Hepatocyte (in vitro differentiated cells): ENCODE measurements around the gene BACH2. TPM values are rescaled to one million over a fixed set of nuclear protein-coding genes. Genes with fewer than 3 reads are reported as not detected.
"Not testable (repeated sequence)": the region's sequence is repeated elsewhere in the genome, so short reads cannot be mapped to it uniquely, and the experiment has no call there.

Source experiments
- DNase-seq: peaks from one replicate; pipeline ENCODE4 v3.0.0-alpha.2; 2016; ENCODE audit warnings: low spot score
- H2AFZ ChIP-seq: fragments of 200-600 bp; sonication (generic); 2 replicates; pipeline ENCODE4 v1.6.0; 2016; ENCODE audit warnings: antibody characterized with exemption, mild to moderate bottlenecking
- H3K27ac ChIP-seq: fragments of 200-600 bp; sonication (generic); 2 replicates; pipeline ENCODE4 v1.5.1; 2016; ENCODE audit warnings: mild to moderate bottlenecking
- H3K27me3 ChIP-seq: fragments of 200-600 bp; sonication (generic); 2 replicates; pipeline ENCODE4 v1.6.1; 2016
- H3K36me3 ChIP-seq: fragments of 200-600 bp; sonication (generic); replicated peaks from 2 replicates; pipeline ENCODE4 v1.5.1; 2016; ENCODE audit warnings: low read depth; ENCODE audit not compliant: insufficient read depth
- H3K4me1 ChIP-seq: fragments of 200-600 bp; sonication (generic); 2 replicates; pipeline ENCODE4 v1.5.1; 2016; ENCODE audit warnings: mild to moderate bottlenecking, moderate library complexity; ENCODE audit not compliant: insufficient read depth
- H3K4me2 ChIP-seq: fragments of 200-600 bp; sonication (generic); 2 replicates; pipeline ENCODE4 v1.6.0; 2016
- H3K4me3 ChIP-seq: fragments of 200-600 bp; sonication (generic); 2 replicates; pipeline ENCODE4 v1.5.1; 2016; ENCODE audit warnings: mild to moderate bottlenecking
- H3K79me2 ChIP-seq: fragments of 200-600 bp; sonication (generic); 2 replicates; pipeline ENCODE4 v1.6.0; 2017; ENCODE audit warnings: mild to moderate bottlenecking
- H3K9me2 ChIP-seq: fragments of 200-600 bp; sonication (generic); replicated peaks from 2 replicates; pipeline ENCODE4 v1.6.0; 2017; ENCODE audit warnings: mild to moderate bottlenecking; ENCODE audit not compliant: insufficient read depth
- H3K9me3 ChIP-seq: fragments of 200-600 bp; sonication (generic); 2 replicates; pipeline ENCODE4 v1.5.1; 2016; ENCODE audit warnings: low read depth, mild to moderate bottlenecking
- H4K20me1 ChIP-seq: fragments of 200-600 bp; sonication (generic); 2 replicates; pipeline ENCODE4 v1.6.0; 2016; ENCODE audit warnings: mild to moderate bottlenecking; ENCODE audit not compliant: insufficient read depth, poor library complexity, severe bottlenecking
- CTCF ChIP-seq: fragments of 200-600 bp; sonication (generic); IDR thresholded peaks from 2 replicates; pipeline ENCODE4 v1.5.1; 2016; ENCODE audit warnings: antibody characterized with exemption, mild to moderate bottlenecking; ENCODE audit not compliant: poor library complexity
- EZH2 ChIP-seq: fragments of 200-600 bp; sonication (generic); IDR thresholded peaks from 2 replicates; pipeline ENCODE4 v1.6.1; 2016; ENCODE audit warnings: antibody characterized with exemption, mild to moderate bottlenecking, borderline replicate concordance
- EZH2phosphoT487 ChIP-seq: fragments of 200-600 bp; sonication (generic); IDR thresholded peaks from one replicate; pipeline ENCODE4 v1.6.1; 2018; ENCODE audit warnings: antibody characterized with exemption, mild to moderate bottlenecking, low read depth, moderate library complexity; ENCODE audit not compliant: unreplicated experiment, severe bottlenecking
- WGBS: methylation state at CpG from one replicate; pipeline ENCODE4 v1.1.6; 2016; ENCODE audit warnings: low lambda C conversion rate; ENCODE audit errors: missing lambda C conversion rate; 5-methylcytosine and 5-hydroxymethylcytosine counted together
- polyA plus RNA-seq: library from polyadenylated mRNA; unstranded; fragments of >200 nt; fragmentation: Nextera tagmentation; extraction: Ambion mirVana; gene quantifications from 2 replicates; pipeline ENCODE4 v1.2.1, GENCODE V29; 2016
- total RNA-seq: library from RNA; depleted of rRNA; stranded (reverse); fragments of >200 nt; gene quantifications from 2 replicates; pipeline ENCODE4 v1.2.3, GENCODE V29; 2014

BACH2 gene
- total and polyA plus RNA-seq, 2 experiments from 2014 or later, result 2.3 to 2.6 TPM

- TF ChIP-seq EZH2 (no peak), EZH2phosphoT487 (no peak), CTCF (no peak)
- H3K36me3 ChIP-seq, result no peaks in the 10 kb centered on the region
- H4K20me1 ChIP-seq, result no peaks in the 10 kb centered on the region
- peaks cover 27% of the 10 kb centered on the region for H3K4me1 ChIP-seq
- H2AFZ ChIP-seq, result no peak overlapping the region
- WGBS, result 82% methylated on average over 1 of the region's 1 CpG
- no peak for DNase-seq
- no peaks in the 10 kb centered on the region for H3K9me2 ChIP-seq
- no peak overlapping the region for H3K27ac ChIP-seq
- no peak overlapping the region for H3K4me2 ChIP-seq
- no peaks in the 10 kb centered on the region for H3K9me3 ChIP-seq
- H3K79me2 ChIP-seq, result no peaks in the 10 kb centered on the region
- H3K27me3 ChIP-seq, result no peaks in the 10 kb centered on the region
- H3K4me3 ChIP-seq, result no peak overlapping the region
Measured at GRCh38 chr6:89975366-89975765, 321.3 kb downstream of the BACH2 start.

GRCh38 chr6:89974834-89975233 lies 321.8 kb downstream of the BACH2 start:
- no peak for DNase-seq
- Histone ChIP-seq H3K4me2 (no peak overlapping the region), H3K27ac (no peak overlapping the region), H3K79me2 (no peaks in the 10 kb centered on the region), H3K36me3 (no peaks in the 10 kb centered on the region), H3K4me3 (no peak overlapping the region), H4K20me1 (no peaks in the 10 kb centered on the region), H2AFZ (no peak overlapping the region), H3K4me1 (peaks cover 27% of the 10 kb centered on the region), H3K9me2 (no peaks in the 10 kb centered on the region), H3K9me3 (no peaks in the 10 kb centered on the region), H3K27me3 (no peaks in the 10 kb centered on the region)
- WGBS, result 86% methylated on average over 3 of the region's 3 CpGs
- no peak for TF ChIP-seq EZH2phosphoT487
- no peak for TF ChIP-seq CTCF

- Histone ChIP-seq H3K27me3 (no peaks in the 10 kb centered on the region), H3K4me3 (no peak overlapping the region), H4K20me1 (no peaks in the 10 kb centered on the region), H3K9me2 (no peaks in the 10 kb centered on the region), H2AFZ (no peak overlapping the region), H3K4me1 (peaks cover 13% of the 10 kb centered on the region), H3K79me2 (no peaks in the 10 kb centered on the region), H3K4me2 (no peak overlapping the region), H3K9me3 (no peaks in the 10 kb centered on the region), H3K36me3 (no peaks in the 10 kb centered on the region), H3K27ac (no peak overlapping the region)
- DNase-seq, result no peak
- WGBS, result 95% methylated on average over 9 of the region's 9 CpGs
- TF ChIP-seq EZH2phosphoT487, result no peak
- TF ChIP-seq EZH2, result no peak
- no peak for TF ChIP-seq CTCF
Measured at GRCh38 chr6:89972025-89972381, 324.6 kb downstream of the BACH2 start.

GRCh38 chr6:89971338-89972024 lies 325.2 kb downstream of the BACH2 start:
- WGBS, result 86% methylated on average over 9 of the region's 9 CpGs
- H3K27ac ChIP-seq, result not testable (repeated sequence)

More at GRCh38 chr6:89971338-89972024, 325.2 kb downstream of the BACH2 start:
- H3K79me2 ChIP-seq, H3K4me2 ChIP-seq, H3K9me2 ChIP-seq, H3K36me3 ChIP-seq, DNase-seq, H3K9me3 ChIP-seq, H3K4me3 ChIP-seq, H4K20me1 ChIP-seq, H3K27me3 ChIP-seq, H2AFZ ChIP-seq: not testable (repeated sequence)
- H3K4me1 ChIP-seq, result peaks cover 12% of the 10 kb centered on the region
